Measurements from ENCODE around the gene PDK3. TPM values are rescaled to one million over a fixed set of nuclear protein-coding genes. Genes with fewer than 3 reads are reported as not detected.

Gene PDK3
- polyA plus RNA-seq, 1 donor (not counting 4 experiments of a cell fraction or from before 2014, with no cell fraction given), result 8.0 TPM

- Histone ChIP-seq H3K4me1 (ENCODE audit: control insufficient read depth, extremely low read depth, insufficient read depth, low read length) (peaks cover 2% of the 10 kb centered on the region), H3K9ac (ENCODE audit: control insufficient read depth, extremely low read depth, insufficient read depth, low read length) (no peak overlapping the region), H2AFZ (ENCODE audit: control insufficient read depth, low read length) (no peak overlapping the region), H4K20me1 (ENCODE audit: control insufficient read depth, extremely low read depth, insufficient read depth, low read length) (no peaks in the 10 kb centered on the region), H3K36me3 (ENCODE audit: control insufficient read depth in 2 of 2, extremely low read depth in 1 of 2, insufficient read depth in 2 of 2, low read length in 2 of 2) (no peaks in the 10 kb centered on the region), H3K9me1 (ENCODE audit: control insufficient read depth, extremely low read depth, insufficient read depth, low read length) (no peaks in the 10 kb centered on the region), H3K27me3 (ENCODE audit: control insufficient read depth, extremely low read depth, insufficient read depth, low read length) (no peaks in the 10 kb centered on the region), H3K4me3 (ENCODE audit: control insufficient read depth in 2 of 3, extremely low read depth in 1 of 3, insufficient read depth in 2 of 3, low read depth in 1 of 3, low read length in 3 of 3) (peak overlapping the region in 1 of 3 experiments; percentile 68), H3K79me2 (ENCODE audit: control insufficient read depth, insufficient read depth, low read length) (no peaks in the 10 kb centered on the region), H3K27ac (ENCODE audit: control insufficient read depth, insufficient read depth, low read length) (no peak overlapping the region), H3K4me2 (ENCODE audit: control insufficient read depth, extremely low read depth, insufficient read depth, low read depth, low read length) (peak overlapping the region; percentile 41), H3K9me3 (ENCODE audit: control insufficient read depth, low read depth, low read length) (no peaks in the 10 kb centered on the region)
- DNase-seq (ENCODE audit: low read depth, low spot score) (no peak), FAIRE-seq (no peak)
- no peak for TF ChIP-seq EZH2 (IDR thresholded peaks at IDR 0.05; ENCODE audit: low read length)
- TF ChIP-seq, protein P1, sequence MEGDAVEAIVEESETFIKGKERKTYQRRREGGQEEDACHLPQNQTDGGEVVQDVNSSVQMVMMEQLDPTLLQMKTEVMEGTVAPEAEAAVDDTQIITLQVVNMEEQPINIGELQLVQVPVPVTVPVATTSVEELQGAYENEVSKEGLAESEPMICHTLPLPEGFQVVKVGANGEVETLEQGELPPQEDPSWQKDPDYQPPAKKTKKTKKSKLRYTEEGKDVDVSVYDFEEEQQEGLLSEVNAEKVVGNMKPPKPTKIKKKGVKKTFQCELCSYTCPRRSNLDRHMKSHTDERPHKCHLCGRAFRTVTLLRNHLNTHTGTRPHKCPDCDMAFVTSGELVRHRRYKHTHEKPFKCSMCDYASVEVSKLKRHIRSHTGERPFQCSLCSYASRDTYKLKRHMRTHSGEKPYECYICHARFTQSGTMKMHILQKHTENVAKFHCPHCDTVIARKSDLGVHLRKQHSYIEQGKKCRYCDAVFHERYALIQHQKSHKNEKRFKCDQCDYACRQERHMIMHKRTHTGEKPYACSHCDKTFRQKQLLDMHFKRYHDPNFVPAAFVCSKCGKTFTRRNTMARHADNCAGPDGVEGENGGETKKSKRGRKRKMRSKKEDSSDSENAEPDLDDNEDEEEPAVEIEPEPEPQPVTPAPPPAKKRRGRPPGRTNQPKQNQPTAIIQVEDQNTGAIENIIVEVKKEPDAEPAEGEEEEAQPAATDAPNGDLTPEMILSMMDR (optimal IDR thresholded peaks at IDR 0.05 in 1 of 3, IDR thresholded peaks at IDR 0.05 in 1 of 3, conservative IDR thresholded peaks at IDR 0.05 in 1 of 3; ENCODE audit: extremely low read depth in 1 of 3, insufficient read depth in 2 of 3, low read length in 3 of 3), result no peak
- dilution Hi-C loops (cut with MboI; ENCODE audit: extremely low pct_ligation_motif_present, low sequenced_read_pairs), result no loop called here
These were observed 939 bp downstream of the PDK3 start for GRCh38 chrX:24466025-24466424.

DNA sequence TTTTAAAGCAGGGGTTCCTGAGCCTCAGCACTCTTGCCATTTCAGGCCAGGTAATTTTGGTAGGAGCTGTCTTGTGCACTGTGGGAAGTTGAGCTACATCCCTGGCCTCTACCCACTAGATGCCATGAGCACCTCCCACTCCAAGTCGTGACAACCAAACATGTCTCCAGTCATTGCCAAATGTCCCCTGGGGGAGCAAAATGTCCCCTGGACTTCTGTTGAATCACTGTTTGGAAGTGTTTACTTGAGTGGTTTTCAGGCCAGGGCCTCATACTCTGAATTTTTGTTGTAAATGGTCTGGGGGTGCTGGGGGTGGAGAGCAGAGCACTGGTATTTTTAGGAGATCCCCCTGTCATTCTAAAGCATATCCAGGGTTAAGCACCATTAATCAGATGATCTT, 3.2 kb downstream of the PDK3 start:
- Histone ChIP-seq H3K4me1 (ENCODE audit: control insufficient read depth, extremely low read depth, insufficient read depth, low read length) (peaks cover 2% of the 10 kb centered on the region), H3K9ac (ENCODE audit: control insufficient read depth, extremely low read depth, insufficient read depth, low read length) (no peak overlapping the region), H3K4me2 (ENCODE audit: control insufficient read depth, extremely low read depth, insufficient read depth, low read depth, low read length) (no peak overlapping the region), H2AFZ (ENCODE audit: control insufficient read depth, low read length) (no peak overlapping the region), H3K27ac (ENCODE audit: control insufficient read depth, insufficient read depth, low read length) (no peak overlapping the region), H3K27me3 (ENCODE audit: control insufficient read depth, extremely low read depth, insufficient read depth, low read length) (no peaks in the 10 kb centered on the region), H3K36me3 (ENCODE audit: control insufficient read depth in 2 of 2, extremely low read depth in 1 of 2, insufficient read depth in 2 of 2, low read length in 2 of 2) (no peaks in the 10 kb centered on the region), H3K9me3 (ENCODE audit: control insufficient read depth, low read depth, low read length) (no peaks in the 10 kb centered on the region), H3K4me3 (ENCODE audit: control insufficient read depth in 2 of 3, extremely low read depth in 1 of 3, insufficient read depth in 2 of 3, low read depth in 1 of 3, low read length in 3 of 3) (no peak overlapping the region), H4K20me1 (ENCODE audit: control insufficient read depth, extremely low read depth, insufficient read depth, low read length) (no peaks in the 10 kb centered on the region), H3K9me1 (ENCODE audit: control insufficient read depth, extremely low read depth, insufficient read depth, low read length) (no peaks in the 10 kb centered on the region), H3K79me2 (ENCODE audit: control insufficient read depth, insufficient read depth, low read length) (no peaks in the 10 kb centered on the region)
- DNase-seq (ENCODE audit: low read depth, low spot score) (no peak), FAIRE-seq (no peak)
- TF ChIP-seq, protein P1 (optimal IDR thresholded peaks at IDR 0.05 in 1 of 3, IDR thresholded peaks at IDR 0.05 in 1 of 3, conservative IDR thresholded peaks at IDR 0.05 in 1 of 3; ENCODE audit: extremely low read depth in 1 of 3, insufficient read depth in 2 of 3, low read length in 3 of 3), result no peak
- no peak for TF ChIP-seq EZH2 (IDR thresholded peaks at IDR 0.05; ENCODE audit: low read length)
- dilution Hi-C loops (cut with MboI; ENCODE audit: extremely low pct_ligation_motif_present, low sequenced_read_pairs), result no loop called here
